Osteoblast (primary cell): ENCODE measurements around the gene ZNF608. TPM values are rescaled to one million over a fixed set of nuclear protein-coding genes. Genes with fewer than 3 reads are reported as not detected.

Source experiments
- DNase-seq: peaks from one replicate; pipeline ENCODE4 v3.0.0; 2011; ENCODE audit warnings: low spot score, mixed read lengths; ENCODE audit not compliant: insufficient read length; ENCODE audit errors: missing footprints
- H2AFZ ChIP-seq: 2 replicates; pipeline ENCODE4 v1.6.0; 2011; ENCODE audit warnings: mild to moderate bottlenecking, low read length
- H3K27ac ChIP-seq: 2 replicates; pipeline ENCODE4 v1.5.1; 2011; ENCODE audit warnings: mild to moderate bottlenecking, low read depth, low read length, moderate library complexity
- H3K27me3 ChIP-seq: 2 replicates; pipeline ENCODE4 v1.6.0; 2012; ENCODE audit warnings: mild to moderate bottlenecking, control low read depth, inconsistent platforms, low read length, moderate library complexity; ENCODE audit not compliant: insufficient read depth
- H3K36me3 ChIP-seq: 2 replicates; pipeline ENCODE4 v1.5.1; 2011; ENCODE audit warnings: mild to moderate bottlenecking, low read length, control low read depth, moderate library complexity; ENCODE audit not compliant: insufficient read depth
- H3K4me1 ChIP-seq: 2 replicates; pipeline ENCODE4 v1.5.1; 2011; ENCODE audit warnings: mild to moderate bottlenecking, low read length, control low read depth, moderate library complexity; ENCODE audit not compliant: insufficient read depth
- H3K4me2 ChIP-seq: 2 replicates; pipeline ENCODE4 v1.6.0; 2011; ENCODE audit warnings: mild to moderate bottlenecking, low read length; ENCODE audit not compliant: insufficient read depth
- H3K4me3 ChIP-seq: fragments of 200-600 bp; sonication (generic); 3 replicates; pipeline ENCODE4 v1.5.1; 2012; ENCODE audit warnings: mild to moderate bottlenecking, low read length, inconsistent platforms; ENCODE audit not compliant: insufficient read depth
- H3K79me2 ChIP-seq: 2 replicates; pipeline ENCODE4 v1.6.0; 2012; ENCODE audit warnings: mild to moderate bottlenecking, low read length, control low read depth, inconsistent platforms; ENCODE audit not compliant: insufficient read depth
- H3K9me3 ChIP-seq: 2 replicates; pipeline ENCODE4 v1.5.1; 2011; ENCODE audit warnings: low read depth, low read length, control low read depth
- H4K20me1 ChIP-seq: 2 replicates; pipeline ENCODE4 v1.6.0; 2012; ENCODE audit warnings: mild to moderate bottlenecking, low read length, control low read depth; ENCODE audit not compliant: insufficient read depth
- total RNA-seq: library from RNA; depleted of rRNA; stranded (reverse); fragments of >200 nt; gene quantifications from 2 replicates; pipeline ENCODE4 v1.2.3, GENCODE V29; 2012
- TF ChIP-seq, protein P1 (sequence below): IDR thresholded peaks from 2 replicates; pipeline ENCODE4 v1.5.1; 2011; ENCODE audit warnings: mild to moderate bottlenecking, low read depth, low read length, moderate library complexity; ENCODE audit errors: extremely low read depth

Gene ZNF608
- total RNA-seq, 1 donor: 11.6 TPM

DNA sequence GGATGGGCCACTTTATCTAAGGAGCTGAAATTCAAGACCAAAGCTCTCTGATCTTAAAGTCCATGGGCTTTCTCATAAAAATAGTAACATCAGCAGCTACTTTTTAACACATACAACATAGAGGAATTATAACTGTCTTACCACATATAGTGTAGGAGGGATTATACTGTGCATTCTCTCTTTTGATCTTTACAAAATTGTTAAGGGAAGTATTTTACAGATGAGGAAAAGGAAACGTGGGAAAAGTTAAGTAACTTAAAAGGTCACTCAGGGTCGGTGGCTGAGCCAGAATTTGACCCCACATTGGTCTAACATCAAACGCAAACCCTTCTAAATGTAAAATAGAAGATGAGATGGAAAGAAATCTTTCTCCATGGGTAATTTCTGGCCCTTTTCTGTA is 38.4 kb downstream of the ZNF608 start:
- Histone ChIP-seq H3K9me3 (no peaks in the 10 kb centered on the region), H3K36me3 (no peaks in the 10 kb centered on the region), H3K4me1 (no peaks in the 10 kb centered on the region), H4K20me1 (peaks cover 4% of the 10 kb centered on the region), H3K4me2 (no peak overlapping the region), H2AFZ (no peak overlapping the region), H3K27me3 (no peaks in the 10 kb centered on the region), H3K27ac (no peak overlapping the region), H3K4me3 (no peak overlapping the region), H3K79me2 (no peaks in the 10 kb centered on the region)
- TF ChIP-seq, protein P1, sequence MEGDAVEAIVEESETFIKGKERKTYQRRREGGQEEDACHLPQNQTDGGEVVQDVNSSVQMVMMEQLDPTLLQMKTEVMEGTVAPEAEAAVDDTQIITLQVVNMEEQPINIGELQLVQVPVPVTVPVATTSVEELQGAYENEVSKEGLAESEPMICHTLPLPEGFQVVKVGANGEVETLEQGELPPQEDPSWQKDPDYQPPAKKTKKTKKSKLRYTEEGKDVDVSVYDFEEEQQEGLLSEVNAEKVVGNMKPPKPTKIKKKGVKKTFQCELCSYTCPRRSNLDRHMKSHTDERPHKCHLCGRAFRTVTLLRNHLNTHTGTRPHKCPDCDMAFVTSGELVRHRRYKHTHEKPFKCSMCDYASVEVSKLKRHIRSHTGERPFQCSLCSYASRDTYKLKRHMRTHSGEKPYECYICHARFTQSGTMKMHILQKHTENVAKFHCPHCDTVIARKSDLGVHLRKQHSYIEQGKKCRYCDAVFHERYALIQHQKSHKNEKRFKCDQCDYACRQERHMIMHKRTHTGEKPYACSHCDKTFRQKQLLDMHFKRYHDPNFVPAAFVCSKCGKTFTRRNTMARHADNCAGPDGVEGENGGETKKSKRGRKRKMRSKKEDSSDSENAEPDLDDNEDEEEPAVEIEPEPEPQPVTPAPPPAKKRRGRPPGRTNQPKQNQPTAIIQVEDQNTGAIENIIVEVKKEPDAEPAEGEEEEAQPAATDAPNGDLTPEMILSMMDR: no peak
- no peak for DNase-seq

DNA sequence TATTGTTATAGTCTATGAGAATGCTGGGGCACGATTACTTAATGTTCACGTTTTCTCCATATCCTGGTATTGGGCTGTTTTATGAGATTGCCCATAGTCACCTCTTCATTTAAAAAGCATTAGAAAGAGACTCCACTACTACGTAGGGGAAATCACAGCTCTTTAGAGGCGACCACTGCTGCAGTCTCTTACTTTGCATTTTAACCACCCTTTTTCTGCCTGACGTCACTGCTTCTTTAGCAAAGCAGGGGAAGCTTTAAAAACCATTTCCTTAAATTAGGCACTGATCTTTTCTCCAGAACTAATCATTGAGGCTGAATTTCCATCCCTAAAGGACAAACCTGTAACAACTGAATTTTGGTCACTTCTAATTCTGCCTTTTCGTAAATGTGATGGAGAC is 38.9 kb downstream of the ZNF608 start:
- Histone ChIP-seq H3K4me1 (no peaks in the 10 kb centered on the region), H2AFZ (no peak overlapping the region), H3K27ac (no peak overlapping the region), H3K9me3 (no peaks in the 10 kb centered on the region), H4K20me1 (peaks cover 4% of the 10 kb centered on the region), H3K4me3 (no peak overlapping the region), H3K4me2 (no peak overlapping the region), H3K79me2 (no peaks in the 10 kb centered on the region), H3K27me3 (no peaks in the 10 kb centered on the region), H3K36me3 (no peaks in the 10 kb centered on the region)
- DNase-seq: no peak
- TF ChIP-seq, protein P1: no peak

DNA sequence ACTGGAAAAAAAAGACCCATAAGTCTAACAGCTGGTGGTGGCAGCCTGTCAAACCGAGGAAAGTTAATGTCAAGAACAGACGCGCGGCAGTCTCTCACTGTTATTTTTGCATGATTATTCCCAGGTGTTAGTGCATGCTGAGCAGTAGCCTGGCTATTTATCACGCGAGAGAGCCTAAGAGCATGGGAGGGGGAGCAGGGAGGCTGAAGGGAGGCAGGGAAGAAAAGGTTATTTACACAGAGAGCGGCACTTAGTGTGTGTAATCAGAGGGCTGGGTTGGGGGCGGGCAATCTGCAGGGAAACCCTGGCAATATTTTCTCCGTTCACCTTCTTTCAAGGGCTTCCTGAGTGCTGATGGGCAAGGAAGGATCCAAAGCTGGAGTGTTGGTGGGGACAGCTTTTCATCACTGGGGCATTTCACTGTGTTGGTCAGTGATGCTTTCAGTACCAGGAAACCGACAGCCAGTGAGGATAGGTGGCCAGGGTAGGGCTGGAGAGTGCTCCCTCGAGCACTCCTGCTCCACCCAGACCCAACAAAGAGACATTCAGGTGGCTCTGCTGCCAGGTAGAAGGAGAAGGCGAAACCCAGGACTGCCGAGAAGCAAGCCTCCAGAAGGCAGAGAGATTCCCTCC is 39.6 kb downstream of the ZNF608 start:
- H3K27ac ChIP-seq: no peak overlapping the region
- peaks cover 4% of the 10 kb centered on the region for H4K20me1 ChIP-seq
- DNase-seq: peak; percentile 62

DNA sequence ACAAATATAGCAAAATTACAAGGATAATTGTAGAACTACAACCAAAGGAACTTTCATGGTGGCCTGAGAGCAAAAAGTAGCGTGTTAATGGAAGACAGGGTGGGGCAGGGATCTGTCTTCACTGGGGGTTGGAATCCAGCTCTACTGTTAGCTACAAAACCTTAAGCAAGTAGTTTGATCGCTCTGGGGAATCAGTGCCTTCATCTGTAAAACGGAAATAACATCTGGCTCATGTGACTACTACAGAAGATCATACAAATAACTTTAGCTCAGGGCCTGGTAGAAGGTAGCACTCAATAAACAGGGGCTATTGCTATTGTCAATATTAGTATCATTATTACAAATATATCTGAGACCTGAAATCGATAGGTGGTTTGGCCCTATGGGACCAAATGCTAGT is 40.4 kb downstream of the ZNF608 start:
- TF ChIP-seq, protein P1: no peak
- H3K27me3 ChIP-seq: no peaks in the 10 kb centered on the region
- H3K4me1 ChIP-seq: no peaks in the 10 kb centered on the region
- DNase-seq: no peak
- H3K4me2 ChIP-seq: no peak overlapping the region
- no peaks in the 10 kb centered on the region for H3K79me2 ChIP-seq
- no peaks in the 10 kb centered on the region for H3K9me3 ChIP-seq
- H3K27ac ChIP-seq: no peak overlapping the region
- no peaks in the 10 kb centered on the region for H3K36me3 ChIP-seq
- no peak overlapping the region for H3K4me3 ChIP-seq
- H4K20me1 ChIP-seq: peaks cover 4% of the 10 kb centered on the region
- H2AFZ ChIP-seq: no peak overlapping the region

More for the DNA sequence above, 39.6 kb downstream of the ZNF608 start:
- no peak overlapping the region for H3K4me2 ChIP-seq
- no peaks in the 10 kb centered on the region for H3K27me3 ChIP-seq
- no peak overlapping the region for H3K4me3 ChIP-seq
- H3K79me2 ChIP-seq: no peaks in the 10 kb centered on the region
- no peaks in the 10 kb centered on the region for H3K4me1 ChIP-seq
- no peaks in the 10 kb centered on the region for H3K36me3 ChIP-seq
- TF ChIP-seq, protein P1: no peak
- peak overlapping the region; percentile 4 for H2AFZ ChIP-seq
- H3K9me3 ChIP-seq: no peaks in the 10 kb centered on the region
